ENCODE data around the gene PSG7. TPM values are rescaled to one million over a fixed set of nuclear protein-coding genes. Genes with fewer than 3 reads are reported as not detected.
"Not testable (repeated sequence)": the region's sequence is repeated elsewhere in the genome, so short reads cannot be mapped to it uniquely, and the experiment has no call there.

PSG7 gene
- total and polyA plus RNA-seq, 10 of the 15 experiments (the other 5 are each of a cell fraction or from before 2014, with no cell fraction given) = not detected

DNA sequence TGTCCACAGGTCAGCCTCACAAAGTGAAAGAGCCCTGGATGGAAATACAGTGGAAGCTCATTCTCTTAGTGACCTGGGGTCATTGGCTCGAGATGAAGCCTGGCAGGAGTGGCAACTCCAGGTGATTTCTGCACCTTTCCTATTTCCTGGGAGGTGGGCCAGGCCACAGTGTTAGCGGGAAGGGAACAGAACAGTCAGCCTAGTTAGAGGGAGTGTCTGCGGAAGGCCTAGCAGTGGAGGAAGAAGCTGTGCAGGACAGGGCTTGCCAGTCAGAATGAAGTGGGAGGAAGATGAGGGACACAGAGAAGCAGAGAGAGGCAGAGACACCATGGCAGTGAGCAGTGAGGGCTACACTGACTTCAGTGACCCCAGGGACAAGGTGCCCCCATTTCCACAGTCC is 3.6 kb downstream of the PSG7 start:
- SMC1A ChIA-PET (ENCODE audit: uncharacterized antibody, unreplicated experiment); H3K36me3 ChIP-seq (ENCODE audit: control insufficient read depth in 2 of 2, insufficient read depth in 2 of 2, low read length in 1 of 2); BruUV-seq (replicated peaks); H3K4me3 ChIP-seq; H3K79me2 ChIP-seq (ENCODE audit: control insufficient read depth, insufficient read depth, low read length); H2AFZ ChIP-seq (ENCODE audit: control insufficient read depth, low read depth, low read length); FAIRE-seq; H4K20me1 ChIP-seq (ENCODE audit: control insufficient read depth, insufficient read depth); DNase-seq (ENCODE audit: low read depth, low spot score); H3K9ac ChIP-seq (ENCODE audit: control insufficient read depth, insufficient read depth, low read length); H3K4me2 ChIP-seq (ENCODE audit: control insufficient read depth, insufficient read depth); CTCF ChIA-PET; POLR2A ChIA-PET; H3K27me3 ChIP-seq (replicated peaks in 1 of 2; ENCODE audit: control insufficient read depth in 2 of 2, insufficient read depth in 2 of 2, low read length in 1 of 2); H3K4me1 ChIP-seq (ENCODE audit: control insufficient read depth, insufficient read depth, low read length); in situ Hi-C loops (cut with MboI); ATAC-seq; RAD21 ChIA-PET (ENCODE audit: unreplicated experiment); H3K9me3 ChIP-seq (replicated peaks; ENCODE audit: control insufficient read depth, insufficient read depth, low read length); H3K27ac ChIP-seq (ENCODE audit: control insufficient read depth, insufficient read depth): not testable (repeated sequence)
- WGBS (ENCODE audit: insufficient coverage, insufficient replicate concordance, low lambda C conversion rate, missing lambda C conversion rate) = 46% methylated on average over 3 of the region's 3 CpGs
- intact Hi-C loops (cut with micrococcal nuclease; ENCODE audit: unreplicated experiment) = loop anchor here (10.0 kb wide), 1 partner anchor 151 kb away; the partner anchor contains the start of gene PSG2

DNA sequence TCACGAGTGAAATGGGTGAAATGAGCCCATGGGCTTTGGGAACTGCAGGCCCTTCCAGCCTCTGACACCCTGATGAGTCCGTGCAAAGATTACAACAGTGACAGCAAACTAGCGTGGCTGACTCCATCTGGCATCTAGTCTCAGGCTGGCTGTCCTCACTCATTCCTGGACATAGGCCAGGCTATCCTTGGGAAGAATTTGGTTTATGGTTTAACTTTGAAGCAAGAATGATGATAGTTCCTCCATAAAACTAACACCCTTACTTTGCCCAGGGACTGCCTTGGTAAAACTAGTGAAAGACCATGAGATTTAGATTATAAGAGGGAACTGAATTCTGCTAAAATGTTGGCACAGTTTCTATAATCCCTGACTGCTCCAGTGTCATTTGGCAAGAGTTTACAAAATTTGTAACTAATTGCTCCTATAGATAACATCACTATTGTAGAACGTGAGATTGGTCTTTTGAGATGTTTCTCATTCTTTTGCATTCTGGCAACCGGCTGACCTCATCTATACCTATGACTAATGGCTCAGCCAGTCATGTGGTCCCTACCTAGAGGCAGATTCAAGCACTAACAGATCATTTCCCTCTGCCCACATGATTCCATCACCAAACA is 4.4 kb downstream of the PSG7 start:
- H3K79me2 ChIP-seq (ENCODE audit: control insufficient read depth, insufficient read depth, low read length); POLR2A ChIA-PET; FAIRE-seq; H3K27ac ChIP-seq (ENCODE audit: control insufficient read depth, insufficient read depth); H2AFZ ChIP-seq (ENCODE audit: control insufficient read depth, low read depth, low read length); H3K36me3 ChIP-seq (ENCODE audit: control insufficient read depth in 2 of 2, insufficient read depth in 2 of 2, low read length in 1 of 2); H3K9ac ChIP-seq (ENCODE audit: control insufficient read depth, insufficient read depth, low read length); H3K4me2 ChIP-seq (ENCODE audit: control insufficient read depth, insufficient read depth); ATAC-seq; H3K4me3 ChIP-seq; H4K20me1 ChIP-seq (ENCODE audit: control insufficient read depth, insufficient read depth); in situ Hi-C loops (cut with MboI); H3K27me3 ChIP-seq (replicated peaks in 1 of 2; ENCODE audit: control insufficient read depth in 2 of 2, insufficient read depth in 2 of 2, low read length in 1 of 2); DNase-seq (ENCODE audit: low read depth, low spot score); H3K9me3 ChIP-seq (replicated peaks; ENCODE audit: control insufficient read depth, insufficient read depth, low read length); RAD21 ChIA-PET (ENCODE audit: unreplicated experiment); BruUV-seq (replicated peaks); H3K4me1 ChIP-seq (ENCODE audit: control insufficient read depth, insufficient read depth, low read length); SMC1A ChIA-PET (ENCODE audit: uncharacterized antibody, unreplicated experiment): not testable (repeated sequence)
- intact Hi-C loops (cut with micrococcal nuclease; ENCODE audit: unreplicated experiment) = loop anchor here (10.0 kb wide), 1 partner anchor 152 kb away; the partner anchor contains the start of gene PSG2
- CTCF ChIA-PET = interaction anchor here (1.2 to 1.6 kb wide), 2 partner anchors 10 to 151 kb away, joined by 3 to 5 read pairs; no protein-coding TSS in a partner anchor
- WGBS (ENCODE audit: insufficient coverage, insufficient replicate concordance, low lambda C conversion rate, missing lambda C conversion rate) = 7% methylated on average over 5 of the region's 5 CpGs

All from GM12878 (cell line).